ENCODE measurements around the gene RASA3. TPM values are rescaled to one million over a fixed set of nuclear protein-coding genes. Genes with fewer than 3 reads are reported as not detected.

RASA3 gene
- total RNA-seq, 2 experiments from 2014 or later: 3.6 to 17.9 TPM

DNA sequence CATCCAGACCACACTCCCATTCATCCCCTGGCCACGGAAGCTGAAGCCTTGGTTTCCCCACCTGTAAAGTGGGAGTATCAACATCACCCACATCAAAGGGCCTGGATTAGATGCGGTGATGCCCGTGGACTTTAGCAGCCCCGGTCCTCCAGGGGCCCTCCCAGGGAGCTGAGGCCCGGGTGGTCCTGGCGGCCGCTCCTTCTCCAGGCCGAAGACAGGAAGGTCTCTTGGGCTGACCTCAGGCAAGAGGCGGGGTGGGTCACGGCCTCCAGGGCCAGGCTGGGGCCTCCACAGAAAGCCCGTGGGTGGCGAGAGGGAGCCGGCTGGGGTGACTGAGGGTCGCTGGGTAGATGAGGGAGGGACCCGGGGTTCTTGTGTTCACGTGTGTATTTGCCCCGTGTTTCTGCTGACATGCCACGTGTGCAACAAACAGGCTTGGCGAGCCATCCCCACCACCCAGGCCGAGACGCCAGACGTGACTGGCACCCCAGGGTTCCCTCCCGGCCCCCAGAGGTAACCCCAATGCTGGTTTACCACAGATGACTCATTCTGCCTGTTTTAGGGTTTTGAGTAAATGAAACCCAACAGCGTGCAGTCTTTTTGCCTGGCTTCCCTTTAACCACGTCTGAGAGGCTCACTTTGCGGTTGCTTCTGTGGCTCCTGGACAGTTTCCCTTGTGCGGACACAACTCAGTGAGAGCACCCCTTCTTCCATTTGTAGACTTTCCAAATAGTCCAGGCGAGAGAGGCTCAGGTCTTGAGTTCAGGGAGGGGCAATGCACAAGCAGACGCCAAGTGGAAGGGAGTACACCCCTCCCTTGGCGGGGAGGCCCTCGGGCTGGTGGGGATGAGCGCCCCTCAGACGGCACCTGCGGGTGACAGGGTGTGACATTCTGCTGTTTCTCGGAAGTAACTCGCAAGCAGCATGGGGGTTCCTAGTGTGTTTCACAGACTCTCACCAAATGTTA lies 201.5 kb downstream of the RASA3 start:
- Histone ChIP-seq H3K9me3 (ENCODE audit: low read length) (no peaks in the 10 kb centered on the region), H3K79me2 (ENCODE audit: insufficient read depth, low read depth, low read length) (no peaks in the 10 kb centered on the region), H3K27ac (ENCODE audit: low read depth, low read length, poor library complexity, severe bottlenecking) (no peak overlapping the region), H2AFZ (ENCODE audit: low read length) (no peak overlapping the region), H4K20me1 (ENCODE audit: insufficient read depth, low read length) (no peaks in the 10 kb centered on the region), H3K36me3 (ENCODE audit: insufficient read depth, low read length) (no peaks in the 10 kb centered on the region), H3K4me2 (ENCODE audit: low read length) (no peak overlapping the region), H3K9me2 (ENCODE audit: insufficient read depth, low read length) (no peaks in the 10 kb centered on the region), H3K4me1 (ENCODE audit: insufficient read depth, low read length, poor library complexity, severe bottlenecking) (no peaks in the 10 kb centered on the region), H3K4me3 (ENCODE audit: low read depth, low read length, poor library complexity, severe bottlenecking) (no peak overlapping the region)
- no TSS peak for BruUV-seq (replicated peaks)
- intact Hi-C loops (cut with micrococcal nuclease; ENCODE audit: unreplicated experiment): no loop called here
- ChIA-PET CTCF (ENCODE audit: unreplicated experiment) (no interaction called here), POLR2A (no interaction called here)
- no peak for TF ChIP-seq EZH2phosphoT487 (IDR thresholded peaks at IDR 0.05; ENCODE audit: borderline replicate concordance, low read depth, low read length)
- no peak for TF ChIP-seq CTCF (conservative IDR thresholded peaks at IDR 0.05; ENCODE audit: low read length)
- no peak for DNase-seq (ENCODE audit: low spot score)

DNA sequence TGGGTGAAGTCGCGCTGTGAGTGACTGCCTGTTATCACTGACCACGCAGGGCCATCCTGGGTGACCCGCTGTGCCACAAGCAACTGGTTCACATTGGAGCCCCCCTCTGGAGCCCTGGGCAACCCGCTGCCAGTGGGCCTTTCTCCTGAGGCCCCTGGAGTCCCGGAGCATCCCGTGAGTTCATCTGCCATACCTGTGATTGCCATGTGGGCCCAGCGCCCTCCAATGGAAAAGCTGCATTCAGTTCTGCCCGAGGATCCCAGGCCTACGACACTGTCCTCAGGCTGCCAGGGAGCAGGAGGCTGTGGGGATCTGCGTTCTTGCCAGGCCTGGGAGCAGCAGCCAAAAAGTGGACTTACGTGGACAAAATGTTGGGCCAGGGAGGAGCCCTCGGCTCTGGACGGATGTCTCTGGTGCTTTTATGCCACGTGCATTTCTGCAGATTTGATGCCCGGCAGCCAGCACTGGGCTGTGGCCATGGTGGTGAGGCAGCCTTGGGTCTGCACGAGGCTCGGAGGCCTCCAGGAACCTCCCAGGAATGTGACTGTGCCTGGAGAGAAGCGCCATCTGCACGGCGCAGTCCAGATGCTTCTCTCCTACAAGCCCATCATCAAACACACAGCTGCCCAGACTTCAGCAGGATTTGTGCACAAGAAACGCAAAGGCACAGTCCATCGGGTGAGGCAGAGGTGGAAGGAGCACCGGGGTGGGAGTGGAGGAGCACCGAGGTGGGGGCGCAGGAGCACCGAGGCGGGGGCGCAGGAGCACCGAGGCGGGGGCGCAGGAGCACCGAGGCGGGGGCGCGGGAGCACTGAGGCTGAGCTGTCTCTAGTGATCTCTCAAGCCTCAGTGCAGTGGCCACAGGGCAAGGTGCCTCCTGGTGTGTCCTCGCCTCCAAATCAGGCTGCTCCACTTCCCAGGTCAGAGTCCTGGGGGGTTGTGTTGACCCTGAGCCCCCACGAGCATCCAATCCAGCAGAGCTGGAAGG lies 202.5 kb downstream of the RASA3 start:
- Histone ChIP-seq H3K27ac (ENCODE audit: low read depth, low read length, poor library complexity, severe bottlenecking) (no peak overlapping the region), H3K4me1 (ENCODE audit: insufficient read depth, low read length, poor library complexity, severe bottlenecking) (no peaks in the 10 kb centered on the region), H4K20me1 (ENCODE audit: insufficient read depth, low read length) (no peaks in the 10 kb centered on the region), H2AFZ (ENCODE audit: low read length) (no peak overlapping the region), H3K79me2 (ENCODE audit: insufficient read depth, low read depth, low read length) (no peaks in the 10 kb centered on the region), H3K9me2 (ENCODE audit: insufficient read depth, low read length) (no peaks in the 10 kb centered on the region), H3K4me3 (ENCODE audit: low read depth, low read length, poor library complexity, severe bottlenecking) (no peak overlapping the region), H3K9me3 (ENCODE audit: low read length) (no peaks in the 10 kb centered on the region), H3K4me2 (ENCODE audit: low read length) (no peak overlapping the region), H3K36me3 (ENCODE audit: insufficient read depth, low read length) (no peaks in the 10 kb centered on the region)
- TF ChIP-seq EZH2phosphoT487 (IDR thresholded peaks at IDR 0.05; ENCODE audit: borderline replicate concordance, low read depth, low read length) (no peak), CTCF (conservative IDR thresholded peaks at IDR 0.05; ENCODE audit: low read length) (no peak)
- ChIA-PET POLR2A (no interaction called here), CTCF (ENCODE audit: unreplicated experiment) (no interaction called here)
- BruUV-seq (replicated peaks): no TSS peak
- DNase-seq (ENCODE audit: low spot score): no peak
- intact Hi-C loops (cut with micrococcal nuclease; ENCODE audit: unreplicated experiment): no loop called here
